Mononuclear cell (primary cell): ENCODE data around the gene HMCN2. TPM values are rescaled to one million over a fixed set of nuclear protein-coding genes. Genes with fewer than 3 reads are reported as not detected.

ENCODE experiments used
- H3K27me3 ChIP-seq: 2 replicates; pipeline ENCODE4 v1.6.0; 2011; ENCODE audit warnings: low read length, control low read depth; ENCODE audit not compliant: insufficient read depth
- H3K4me1 ChIP-seq: 2 replicates; pipeline ENCODE4 v1.5.1; 2011; ENCODE audit warnings: mild to moderate bottlenecking, low read length, control low read depth; ENCODE audit not compliant: insufficient read depth
- H3K4me3 ChIP-seq: 2 replicates; pipeline ENCODE4 v1.5.1; 2011; ENCODE audit warnings: mild to moderate bottlenecking, low read length, moderate library complexity
- H3K9me3 ChIP-seq: 2 replicates; pipeline ENCODE4 v1.5.1; 2011; ENCODE audit warnings: low read depth, mild to moderate bottlenecking, control low read depth, low read length
- total RNA-seq: library from RNA; depleted of rRNA; stranded (reverse); fragments of >200 nt; gene quantifications from one replicate; pipeline ENCODE4 v1.2.3, GENCODE V29; 2012

Gene HMCN2
- total RNA-seq, 1 donor = not detected

DNA sequence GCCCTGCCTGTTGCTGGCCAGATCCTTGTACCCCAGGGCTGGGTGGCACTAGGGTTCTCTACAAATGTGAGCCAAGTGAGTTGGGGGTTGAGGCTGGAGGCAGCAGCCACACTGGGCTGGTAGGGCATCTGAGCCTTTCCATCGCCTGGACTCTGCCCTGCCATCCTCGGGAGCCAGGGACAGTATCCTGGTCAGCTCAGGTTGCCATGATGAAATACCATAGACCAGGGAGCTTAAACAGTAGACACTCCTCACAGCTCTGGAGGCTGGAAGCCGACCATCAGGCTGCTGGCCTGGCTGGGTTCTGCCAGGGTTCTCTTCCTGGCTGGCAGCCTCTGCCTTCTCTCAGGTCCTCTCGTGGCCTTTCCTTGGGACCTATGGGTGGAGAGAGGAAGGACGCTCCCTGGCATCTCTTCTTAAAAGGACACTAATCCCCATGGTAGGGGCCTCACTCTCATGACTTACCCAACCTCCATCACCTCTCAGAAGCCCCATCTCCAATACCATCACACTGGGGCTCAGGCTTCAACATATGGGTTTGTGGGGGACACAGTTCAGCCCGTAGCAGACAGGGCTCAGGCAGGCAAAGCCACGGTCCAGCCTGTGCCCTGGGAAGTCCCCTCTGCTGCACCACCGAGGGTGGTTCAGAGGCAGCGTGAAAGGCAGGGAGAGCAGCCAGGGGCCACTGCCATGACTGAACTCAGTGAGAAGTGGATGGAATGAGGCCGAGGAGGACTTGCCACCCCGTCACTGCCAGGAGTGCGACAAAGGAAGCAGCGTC, 50.1 kb downstream of the HMCN2 start:
- no peaks in the 10 kb centered on the region for H3K9me3 ChIP-seq
- no peaks in the 10 kb centered on the region for H3K4me1 ChIP-seq
- no peak overlapping the region for H3K4me3 ChIP-seq
- no peaks in the 10 kb centered on the region for H3K27me3 ChIP-seq

- Histone ChIP-seq H3K9me3 (no peaks in the 10 kb centered on the region), H3K4me3 (no peak overlapping the region), H3K27me3 (no peaks in the 10 kb centered on the region)
Measured at GRCh38 chr9:130316430-130316829, 50.9 kb downstream of the HMCN2 start.

GRCh38 chr9:130319300-130319699, 53.7 kb downstream of the HMCN2 start:
- Histone ChIP-seq H3K9me3 (no peaks in the 10 kb centered on the region), H3K4me3 (no peak overlapping the region), H3K4me1 (no peaks in the 10 kb centered on the region), H3K27me3 (no peaks in the 10 kb centered on the region)

More at GRCh38 chr9:130316430-130316829, 50.9 kb downstream of the HMCN2 start:
- H3K4me1 ChIP-seq = no peaks in the 10 kb centered on the region

GRCh38 chr9:130319944-130320712, 54.6 kb downstream of the HMCN2 start:
- H3K4me3 ChIP-seq = no peak overlapping the region
- no peaks in the 10 kb centered on the region for H3K4me1 ChIP-seq
- H3K9me3 ChIP-seq = no peaks in the 10 kb centered on the region
- H3K27me3 ChIP-seq = no peaks in the 10 kb centered on the region

DNA sequence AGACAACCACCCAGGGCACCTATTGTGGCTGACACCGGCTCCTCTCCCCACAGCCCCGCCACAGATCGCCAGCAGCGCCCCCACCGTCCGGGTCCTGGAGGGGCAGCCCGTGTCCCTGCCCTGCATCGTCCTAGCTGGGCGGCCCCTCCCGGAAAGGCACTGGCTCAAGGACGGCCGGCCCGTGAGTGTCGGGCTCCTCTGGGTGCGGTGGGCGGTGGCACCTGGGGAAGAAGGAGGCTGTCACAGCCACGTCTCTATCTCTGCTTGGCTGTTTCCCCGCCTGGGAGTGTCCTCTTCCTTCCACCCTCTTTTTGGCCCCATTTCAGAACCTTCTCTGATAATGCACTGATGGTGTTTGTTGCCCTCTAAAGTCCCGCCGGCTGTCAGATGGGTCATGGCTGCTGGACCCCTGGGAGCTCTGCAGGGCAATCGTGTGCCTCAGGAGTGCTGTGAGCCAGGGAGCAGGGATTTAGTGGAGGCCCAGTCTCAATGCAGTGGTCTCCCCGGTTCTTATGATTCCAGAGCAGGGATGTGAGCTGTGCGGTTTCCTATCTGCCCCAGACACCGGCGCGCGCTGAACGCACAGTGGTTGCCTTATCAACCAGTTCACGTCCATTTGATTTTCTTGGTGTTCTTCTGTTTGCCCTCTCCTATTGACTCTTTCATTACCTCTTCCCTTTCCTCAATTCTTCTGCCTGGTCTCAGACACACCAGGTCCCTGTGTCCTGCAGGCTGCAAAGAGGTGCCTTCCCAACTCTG, 55.3 kb downstream of the HMCN2 start:
- H3K27me3 ChIP-seq = no peaks in the 10 kb centered on the region
- H3K9me3 ChIP-seq = no peaks in the 10 kb centered on the region
- H3K4me3 ChIP-seq = no peak overlapping the region

GRCh38 chr9:130321539-130321938, 56.0 kb downstream of the HMCN2 start:
- H3K4me3 ChIP-seq = no peak overlapping the region
- H3K27me3 ChIP-seq = no peaks in the 10 kb centered on the region
- no peaks in the 10 kb centered on the region for H3K4me1 ChIP-seq
- H3K9me3 ChIP-seq = no peaks in the 10 kb centered on the region

More for the DNA sequence above, 55.3 kb downstream of the HMCN2 start:
- H3K4me1 ChIP-seq = no peaks in the 10 kb centered on the region

- no peaks in the 10 kb centered on the region for H3K27me3 ChIP-seq
- no peaks in the 10 kb centered on the region for H3K4me1 ChIP-seq
- H3K4me3 ChIP-seq = no peak overlapping the region
- no peaks in the 10 kb centered on the region for H3K9me3 ChIP-seq
Measured at GRCh38 chr9:130323051-130323745, 57.6 kb downstream of the HMCN2 start.

DNA sequence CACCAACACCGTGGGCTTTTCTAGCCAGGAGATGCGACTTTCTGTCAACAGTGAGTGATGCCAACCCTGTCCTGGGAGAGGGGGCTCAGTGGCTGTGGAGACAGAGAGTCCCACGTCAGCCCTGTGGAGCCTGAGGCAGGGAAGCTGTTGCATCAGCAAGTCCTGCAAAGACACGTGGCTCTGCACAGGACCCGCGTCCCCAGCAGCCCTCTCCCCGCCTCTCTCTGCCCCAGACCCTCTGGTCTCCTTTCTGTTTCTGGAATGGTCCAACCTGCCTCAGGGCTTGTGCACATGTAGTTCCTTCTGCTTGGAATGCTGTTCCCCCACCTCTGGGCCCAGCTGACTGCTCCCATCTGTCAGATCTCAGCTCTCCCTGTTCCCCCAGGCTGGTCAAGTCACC, 60.4 kb downstream of the HMCN2 start:
- Histone ChIP-seq H3K4me1 (no peaks in the 10 kb centered on the region), H3K4me3 (no peak overlapping the region), H3K27me3 (no peaks in the 10 kb centered on the region), H3K9me3 (no peaks in the 10 kb centered on the region)

DNA sequence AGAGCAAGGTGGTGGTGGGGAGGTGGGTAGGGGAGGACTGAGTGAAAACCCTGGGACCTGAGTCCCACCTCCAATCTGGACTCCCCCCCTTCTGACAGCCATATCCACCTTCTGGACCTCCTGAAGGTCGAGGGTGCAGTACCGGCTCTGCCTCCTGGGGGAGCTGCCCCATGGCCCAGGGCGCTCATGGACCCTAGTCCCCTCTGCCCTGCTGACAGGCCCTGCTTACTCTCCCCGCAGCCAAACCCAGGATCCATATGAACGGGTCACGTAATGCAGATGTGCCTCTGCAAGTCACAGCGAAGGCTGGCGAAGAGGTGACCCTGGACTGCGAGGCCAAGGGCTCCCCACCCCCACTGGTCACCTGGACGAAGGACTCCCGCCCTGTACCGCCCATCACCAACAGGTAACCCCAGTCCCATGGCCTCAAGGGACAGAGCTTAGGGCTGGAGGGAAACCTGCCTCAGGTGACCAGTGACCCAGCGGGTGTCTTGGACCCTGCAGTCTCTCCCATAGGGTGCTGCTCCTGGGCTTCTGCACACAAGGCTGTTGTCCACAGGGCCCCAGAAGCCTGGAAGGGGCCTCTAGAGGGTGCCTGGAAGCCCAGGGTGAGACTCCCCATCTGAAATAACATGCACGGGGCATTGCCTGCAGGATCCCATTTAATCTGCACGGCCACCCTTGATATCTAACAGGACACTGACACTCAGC, 61.7 kb downstream of the HMCN2 start:
- no peaks in the 10 kb centered on the region for H3K9me3 ChIP-seq
- H3K4me3 ChIP-seq = no peak overlapping the region
- H3K4me1 ChIP-seq = no peaks in the 10 kb centered on the region
- no peaks in the 10 kb centered on the region for H3K27me3 ChIP-seq

- H3K27me3 ChIP-seq = no peaks in the 10 kb centered on the region
- H3K9me3 ChIP-seq = no peaks in the 10 kb centered on the region
Measured at GRCh38 chr9:130327781-130328348, 62.3 kb downstream of the HMCN2 start.

GRCh38 chr9:130328349-130328801, 62.8 kb downstream of the HMCN2 start:
- no peaks in the 10 kb centered on the region for H3K27me3 ChIP-seq
- H3K9me3 ChIP-seq = no peaks in the 10 kb centered on the region
- H3K4me3 ChIP-seq = no peak overlapping the region
- no peaks in the 10 kb centered on the region for H3K4me1 ChIP-seq

More at GRCh38 chr9:130327781-130328348, 62.3 kb downstream of the HMCN2 start:
- Histone ChIP-seq H3K4me3 (no peak overlapping the region), H3K4me1 (no peaks in the 10 kb centered on the region)

DNA sequence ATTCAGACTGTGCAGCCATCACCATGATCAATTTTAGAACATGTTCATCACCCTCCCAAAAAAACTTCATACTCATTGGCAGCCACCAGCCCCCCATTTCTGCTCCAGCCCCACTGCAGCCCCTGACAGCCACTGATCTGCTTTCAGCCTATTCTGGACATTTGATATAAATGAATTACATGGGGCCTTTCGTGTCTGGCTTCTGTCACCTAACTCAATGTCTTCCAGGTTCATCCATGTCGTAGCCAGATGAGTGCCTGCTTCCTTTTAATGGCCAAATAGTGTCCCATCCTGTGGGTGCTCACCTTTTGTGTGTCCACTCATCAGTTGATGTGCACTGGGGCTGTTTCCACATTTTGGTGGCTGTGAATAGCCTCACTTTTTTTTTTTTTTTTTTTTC, 63.5 kb downstream of the HMCN2 start:
- Histone ChIP-seq H3K4me1 (no peaks in the 10 kb centered on the region), H3K27me3 (no peaks in the 10 kb centered on the region), H3K4me3 (no peak overlapping the region), H3K9me3 (no peaks in the 10 kb centered on the region)

GRCh38 chr9:130330202-130330862, 64.8 kb downstream of the HMCN2 start:
- Histone ChIP-seq H3K9me3 (no peaks in the 10 kb centered on the region), H3K4me3 (no peak overlapping the region), H3K27me3 (no peaks in the 10 kb centered on the region), H3K4me1 (no peaks in the 10 kb centered on the region)
